ENCODE data around the gene RAB11FIP5. TPM values are rescaled to one million over a fixed set of nuclear protein-coding genes. Genes with fewer than 3 reads are reported as not detected.

RAB11FIP5 gene
- total and polyA plus RNA-seq, 9 of the 15 experiments (the other 6 are each of a cell fraction or from before 2014, with no cell fraction given), result 1.7 to 14.4 (median 6.4) TPM

- intact Hi-C loops (cut with micrococcal nuclease) (no loop called here), in situ Hi-C loops (cut with MboI) (no loop called here)
- 0% methylated on average over 1 of the region's 1 CpG for WGBS (ENCODE audit: insufficient coverage, low coverage, missing lambda C conversion rate)
- H4K20me1 ChIP-seq (replicated peaks; ENCODE audit: control insufficient read depth, insufficient read depth, low read length), result peaks cover 4% of the 10 kb centered on the region; the same call in 1 of the 2 replicates
- FAIRE-seq (no peak), ATAC-seq (no peak), DNase-seq (ENCODE audit: extremely low read depth in 1 of 4, low spot score in 3 of 4) (no peak)
- no peak overlapping the region for H3K27ac ChIP-seq (ENCODE audit: extremely low read depth, low read depth, low read length)
- no peak overlapping the region for H3K4me2 ChIP-seq (ENCODE audit: insufficient read depth, low read length)
- CTCF ChIA-PET (ENCODE audit: low intra/inter-chr PET ratio), result no interaction called here
- no peak overlapping the region for H2AFZ ChIP-seq (ENCODE audit: low read depth, low read length)
- no peaks in the 10 kb centered on the region for H3K36me3 ChIP-seq (ENCODE audit: control insufficient read depth, insufficient read depth, low read length)
- H3K79me2 ChIP-seq (ENCODE audit: control insufficient read depth, insufficient read depth, low read length), result no peaks in the 10 kb centered on the region
- no peaks in the 10 kb centered on the region for H3K9me3 ChIP-seq (replicated peaks; ENCODE audit: control insufficient read depth, insufficient read depth, low read depth, low read length)
- no peak overlapping the region for H3K4me3 ChIP-seq
- BruUV-seq (replicated peaks), result no TSS peak
- TF ChIP-seq, protein P1, sequence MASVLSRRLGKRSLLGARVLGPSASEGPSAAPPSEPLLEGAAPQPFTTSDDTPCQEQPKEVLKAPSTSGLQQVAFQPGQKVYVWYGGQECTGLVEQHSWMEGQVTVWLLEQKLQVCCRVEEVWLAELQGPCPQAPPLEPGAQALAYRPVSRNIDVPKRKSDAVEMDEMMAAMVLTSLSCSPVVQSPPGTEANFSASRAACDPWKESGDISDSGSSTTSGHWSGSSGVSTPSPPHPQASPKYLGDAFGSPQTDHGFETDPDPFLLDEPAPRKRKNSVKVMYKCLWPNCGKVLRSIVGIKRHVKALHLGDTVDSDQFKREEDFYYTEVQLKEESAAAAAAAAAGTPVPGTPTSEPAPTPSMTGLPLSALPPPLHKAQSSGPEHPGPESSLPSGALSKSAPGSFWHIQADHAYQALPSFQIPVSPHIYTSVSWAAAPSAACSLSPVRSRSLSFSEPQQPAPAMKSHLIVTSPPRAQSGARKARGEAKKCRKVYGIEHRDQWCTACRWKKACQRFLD (CRISPR knock-in tag; IDR thresholded peaks at IDR 0.05), result no peak
- TF ChIP-seq HDGF (IDR thresholded peaks at IDR 0.05) (no peak), POLR2G (IDR thresholded peaks at IDR 0.05; ENCODE audit: low read depth, low read length) (no peak), ZNF696 (CRISPR knock-in tag; conservative IDR thresholded peaks at IDR 0.05) (no peak), NR2C2 (CRISPR knock-in tag; IDR thresholded peaks at IDR 0.05) (no peak), NR2C2 (tag; IDR thresholded peaks at IDR 0.05) (no peak), ZNF57 (CRISPR knock-in tag; IDR thresholded peaks at IDR 0.05) (no peak), PATZ1 (CRISPR knock-in tag; IDR thresholded peaks at IDR 0.05; ENCODE audit: borderline replicate concordance) (no peak), ZNF124 (CRISPR knock-in tag; IDR thresholded peaks at IDR 0.05) (no peak), GATAD2B (IDR thresholded peaks at IDR 0.05; ENCODE audit: borderline replicate concordance) (no peak), FOXO4 (CRISPR knock-in tag; IDR thresholded peaks at IDR 0.05) (no peak), USF2 (CRISPR knock-in tag; IDR thresholded peaks at IDR 0.05) (no peak), HNRNPLL (IDR thresholded peaks at IDR 0.05; ENCODE audit: low read depth, low read length, poor library complexity, severe bottlenecking) (no peak), ZKSCAN3 (CRISPR knock-in tag; IDR thresholded peaks at IDR 0.05) (no peak)
- TF ChIP-seq, protein P2, sequence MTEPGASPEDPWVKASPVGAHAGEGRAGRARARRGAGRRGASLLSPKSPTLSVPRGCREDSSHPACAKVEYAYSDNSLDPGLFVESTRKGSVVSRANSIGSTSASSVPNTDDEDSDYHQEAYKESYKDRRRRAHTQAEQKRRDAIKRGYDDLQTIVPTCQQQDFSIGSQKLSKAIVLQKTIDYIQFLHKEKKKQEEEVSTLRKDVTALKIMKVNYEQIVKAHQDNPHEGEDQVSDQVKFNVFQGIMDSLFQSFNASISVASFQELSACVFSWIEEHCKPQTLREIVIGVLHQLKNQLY (CRISPR knock-in tag; conservative IDR thresholded peaks at IDR 0.05), result no peak
- TF ChIP-seq, protein P3, sequence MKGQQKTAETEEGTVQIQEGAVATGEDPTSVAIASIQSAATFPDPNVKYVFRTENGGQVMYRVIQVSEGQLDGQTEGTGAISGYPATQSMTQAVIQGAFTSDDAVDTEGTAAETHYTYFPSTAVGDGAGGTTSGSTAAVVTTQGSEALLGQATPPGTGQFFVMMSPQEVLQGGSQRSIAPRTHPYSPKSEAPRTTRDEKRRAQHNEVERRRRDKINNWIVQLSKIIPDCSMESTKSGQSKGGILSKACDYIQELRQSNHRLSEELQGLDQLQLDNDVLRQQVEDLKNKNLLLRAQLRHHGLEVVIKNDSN (CRISPR knock-in tag; IDR thresholded peaks at IDR 0.05), result no peak
- H3K9me1 ChIP-seq (ENCODE audit: control insufficient read depth, insufficient read depth, low read length), result no peaks in the 10 kb centered on the region
- peaks cover 0 to 10% of the 10 kb centered on the region in 2 experiments; a peak in 3 of 5 replicates for H3K4me1 ChIP-seq (replicated peaks in 1 of 2; ENCODE audit: control insufficient read depth in 2 of 2, insufficient read depth in 2 of 2, low read length in 2 of 2)
- POLR2A ChIA-PET, result interaction anchor here (0.7 kb wide), 1 partner anchor 44 kb away, joined by 3 read pairs; no protein-coding TSS in a partner anchor
- H3K9ac ChIP-seq (ENCODE audit: insufficient read depth in 1 of 2, low read depth in 2 of 2, low read length in 2 of 2), result no peak overlapping the region
- H3K27me3 ChIP-seq (ENCODE audit: control insufficient read depth in 2 of 2, insufficient read depth in 2 of 2, low read length in 2 of 2), result peaks cover 3 to 4% of the 10 kb centered on the region in 2 experiments; a peak in 2 of 5 replicates
These were observed 4.7 kb upstream of the RAB11FIP5 start for GRCh38 chr2:73117441-73117840.
